ENCODE measurements around the gene RAB42.
"Not testable (repeated sequence)": the region's sequence is repeated elsewhere in the genome, so short reads cannot be mapped to it uniquely, and the experiment has no call there.

The RAB42 gene, protein sequence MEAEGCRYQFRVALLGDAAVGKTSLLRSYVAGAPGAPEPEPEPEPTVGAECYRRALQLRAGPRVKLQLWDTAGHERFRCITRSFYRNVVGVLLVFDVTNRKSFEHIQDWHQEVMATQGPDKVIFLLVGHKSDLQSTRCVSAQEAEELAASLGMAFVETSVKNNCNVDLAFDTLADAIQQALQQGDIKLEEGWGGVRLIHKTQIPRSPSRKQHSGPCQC

DNA sequence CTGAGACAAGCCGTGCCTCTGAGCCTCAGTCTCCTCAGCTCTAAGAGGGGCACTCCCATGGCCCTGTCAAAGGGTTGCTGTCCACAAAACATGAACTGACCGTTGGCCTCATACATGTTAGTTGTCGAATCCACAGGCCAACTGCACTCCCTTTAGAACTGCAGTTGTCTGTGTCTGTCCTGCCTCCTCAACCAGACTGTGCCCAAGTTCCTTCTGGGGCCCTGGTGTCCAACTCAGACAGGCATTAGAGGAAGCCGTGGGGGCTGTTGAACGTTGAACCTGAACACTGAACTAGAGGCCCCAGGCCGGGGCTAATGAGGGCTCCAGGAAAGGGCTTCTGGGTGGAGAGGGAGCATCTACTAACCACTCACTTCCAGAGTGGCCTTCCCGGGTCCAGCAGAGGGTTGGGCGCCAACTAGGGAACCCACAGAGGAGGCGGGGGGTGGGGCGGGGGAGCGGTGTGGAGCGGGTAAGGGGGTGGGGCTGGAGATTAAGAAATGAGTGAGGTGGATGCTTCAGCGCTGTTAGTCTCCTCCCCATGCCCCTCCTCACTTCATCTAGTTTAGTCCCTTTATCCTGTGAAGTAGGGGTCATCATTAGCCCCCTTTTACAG is at the start of gene RAB42:
Gene RAB42, plus strand, starts transcription at position 558 of the 613 bp plus-strand sequence. CDS start 247 bp downstream, outside the sequence.
- Mint-ChIP-seq H3K9me3 (no peaks in the 10 kb centered on the region), H3K4me1 (peaks cover 12% of the 10 kb centered on the region)

DNA sequence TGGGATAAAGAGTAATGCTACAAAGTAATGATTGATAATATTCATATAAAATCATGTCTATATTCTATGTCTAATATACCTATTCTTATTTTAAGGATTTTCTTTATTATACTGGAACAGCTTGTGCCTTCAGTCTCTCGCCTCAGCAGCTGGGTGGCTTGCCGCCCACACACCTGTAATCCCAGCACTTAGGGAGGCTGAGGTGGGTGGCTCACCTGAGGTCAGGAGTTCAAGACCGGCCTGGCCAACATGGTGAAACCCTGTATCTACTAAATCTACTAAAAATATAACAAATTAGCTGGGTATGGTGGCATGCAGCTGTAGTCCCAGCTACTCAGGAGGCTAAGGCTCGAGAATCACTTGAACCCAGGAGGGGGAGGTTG is 46.8 kb upstream of the RAB42 start:
- no peak for DNase-seq
- Mint-ChIP-seq H3K27me3 (no peaks in the 10 kb centered on the region), H3K4me3 (no peak overlapping the region), H3K4me1 (no peaks in the 10 kb centered on the region), H3K27ac (no peak overlapping the region), H3K9me3 (no peaks in the 10 kb centered on the region)
- ATAC-seq: no peak

More for the DNA sequence above, at the start of gene RAB42:
- H3K4me3 Mint-ChIP-seq: peak within 1 kb of the TSS; percentile 76 to 83
- ATAC-seq: peak; percentile 78
- H3K27me3 Mint-ChIP-seq: peaks cover 20% of the 10 kb centered on the region
- DNase-seq: no peak
- H3K27ac Mint-ChIP-seq: no peak within 1 kb of the TSS

DNA sequence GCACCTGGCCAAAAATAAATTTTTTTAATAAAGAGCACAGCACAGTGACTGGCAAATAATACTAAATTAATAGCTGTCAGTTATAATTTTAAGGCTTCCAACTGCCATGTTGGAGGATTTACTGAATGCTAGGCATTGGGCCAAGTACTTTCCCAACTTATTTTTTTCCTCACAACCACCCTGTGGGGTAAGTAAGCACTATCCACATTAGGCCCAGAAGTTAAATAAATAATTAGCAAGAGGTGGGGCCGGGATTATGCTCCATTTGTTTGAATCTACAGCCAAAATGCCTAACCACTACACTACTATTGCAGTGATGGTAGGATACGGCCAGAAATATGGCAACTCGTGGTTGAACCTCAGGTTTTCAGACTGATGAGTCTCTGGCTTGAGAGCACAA is 43.7 kb upstream of the RAB42 start:
- ATAC-seq (no peak), DNase-seq (no peak)
- no peaks in the 10 kb centered on the region for H3K27me3 Mint-ChIP-seq
- H3K4me1 Mint-ChIP-seq: peaks cover 7% of the 10 kb centered on the region
- no peaks in the 10 kb centered on the region for H3K9me3 Mint-ChIP-seq
- no peak overlapping the region for H3K27ac Mint-ChIP-seq
- H3K4me3 Mint-ChIP-seq: no peak overlapping the region

DNA sequence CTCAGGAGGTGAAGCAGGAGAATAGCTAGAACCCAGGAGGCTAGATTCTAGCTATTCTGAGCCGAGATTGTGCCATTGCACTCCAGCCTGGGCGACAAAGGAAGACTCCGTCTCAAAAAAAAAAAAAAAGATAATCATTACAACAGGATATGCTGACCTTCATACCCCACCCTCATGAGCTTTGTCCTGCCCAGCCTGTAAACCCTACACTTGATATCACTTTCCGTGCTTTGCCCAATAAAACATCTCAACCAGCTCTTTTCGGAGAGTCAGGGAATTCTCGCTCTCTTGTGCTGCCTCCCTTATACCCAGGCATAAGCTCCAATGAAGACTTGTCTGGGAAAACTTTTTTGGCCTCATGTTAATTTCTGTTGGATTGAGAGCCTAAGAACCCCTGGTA is 40.7 kb upstream of the RAB42 start:
- Mint-ChIP-seq H3K9me3 (no peaks in the 10 kb centered on the region), H3K27me3 (no peaks in the 10 kb centered on the region), H3K4me1 (peaks cover 27% of the 10 kb centered on the region), H3K4me3 (no peak overlapping the region), H3K27ac (no peak overlapping the region)
- DNase-seq (no peak), ATAC-seq (no peak)

DNA sequence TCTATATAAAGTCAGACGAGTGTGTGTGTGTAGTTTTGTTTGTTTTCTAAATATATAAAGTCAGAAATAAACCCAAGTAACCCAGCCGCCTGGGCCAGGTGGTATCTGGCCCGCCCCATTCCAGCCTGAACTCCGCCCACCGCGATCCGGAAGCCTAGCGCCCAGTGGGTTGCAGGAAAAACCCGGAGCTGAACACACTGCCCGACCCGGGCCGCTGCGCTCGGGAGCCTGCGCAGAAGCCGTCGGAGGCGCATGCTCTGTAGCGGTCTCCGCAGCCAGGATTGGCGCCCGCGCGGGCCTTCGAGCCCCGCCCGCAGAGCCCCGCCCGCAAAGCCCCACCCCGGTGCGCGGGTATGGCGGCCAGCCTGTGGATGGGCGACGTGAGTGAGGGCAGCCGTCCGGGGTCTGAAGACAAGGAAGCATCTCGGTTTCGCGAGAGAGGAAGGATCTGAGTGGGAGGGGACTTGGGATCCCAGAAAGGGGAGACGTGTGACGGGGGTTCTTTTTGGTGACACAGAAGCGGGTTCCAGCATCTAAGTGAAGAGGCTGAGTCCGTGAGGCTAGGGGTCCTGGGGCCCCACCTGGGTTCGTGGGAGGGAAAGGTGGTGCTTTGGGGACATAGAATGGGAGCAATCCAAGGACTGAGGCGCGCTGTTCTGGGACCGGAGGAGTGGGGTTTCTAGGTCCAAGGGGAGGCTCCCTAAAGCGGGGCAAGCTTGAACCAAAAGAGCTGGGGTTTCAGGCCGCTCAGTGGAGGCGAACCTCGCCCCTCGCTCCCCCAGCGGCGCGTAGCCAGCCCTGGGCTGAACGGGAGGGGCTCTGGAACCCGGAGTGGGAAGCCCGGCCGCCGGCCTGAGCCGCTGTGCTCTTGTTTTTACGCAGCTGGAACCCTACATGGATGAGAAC is 39.1 kb upstream of the RAB42 start, which contains the start of gene TRNAU1AP:
Gene TRNAU1AP, plus strand, starts transcription at position 328 of the 906 bp plus-strand sequence. Its CDS starts 26 bp downstream, at position 354.
- ATAC-seq: peak; percentile 95
- peak within 1 kb of the TSS; percentile 89 for H3K4me3 Mint-ChIP-seq
- peak; percentile 98 for DNase-seq
- no peaks in the 10 kb centered on the region for H3K27me3 Mint-ChIP-seq
- peak within 1 kb of the TSS; percentile 96 to 99 for H3K27ac Mint-ChIP-seq
- no peaks in the 10 kb centered on the region for H3K9me3 Mint-ChIP-seq
- peaks cover 27% of the 10 kb centered on the region for H3K4me1 Mint-ChIP-seq

DNA sequence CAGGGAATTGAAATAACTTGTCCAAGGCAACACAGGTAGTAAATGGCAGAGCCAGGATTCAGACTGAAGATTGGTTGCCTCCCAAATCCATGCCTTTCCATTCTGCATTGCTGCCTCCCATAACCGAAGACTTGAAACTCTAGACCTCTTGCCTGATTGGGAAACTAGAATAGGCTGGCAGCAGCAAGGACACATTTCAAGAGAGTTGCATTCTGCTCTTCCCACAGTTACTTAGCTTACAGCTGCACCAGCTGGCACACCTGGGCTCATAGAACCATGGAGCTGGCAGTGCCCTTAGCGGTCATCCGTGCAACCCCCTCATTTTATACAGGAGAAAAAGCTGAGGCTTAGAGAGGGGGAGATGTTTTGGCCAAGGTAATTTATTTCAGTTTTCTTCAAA is 31.2 kb upstream of the RAB42 start:
- no peaks in the 10 kb centered on the region for H3K9me3 Mint-ChIP-seq
- ATAC-seq: no peak
- no peaks in the 10 kb centered on the region for H3K4me1 Mint-ChIP-seq
- H3K4me3 Mint-ChIP-seq: no peak overlapping the region
- no peak for DNase-seq
- H3K27me3 Mint-ChIP-seq: no peaks in the 10 kb centered on the region
- no peak overlapping the region for H3K27ac Mint-ChIP-seq

DNA sequence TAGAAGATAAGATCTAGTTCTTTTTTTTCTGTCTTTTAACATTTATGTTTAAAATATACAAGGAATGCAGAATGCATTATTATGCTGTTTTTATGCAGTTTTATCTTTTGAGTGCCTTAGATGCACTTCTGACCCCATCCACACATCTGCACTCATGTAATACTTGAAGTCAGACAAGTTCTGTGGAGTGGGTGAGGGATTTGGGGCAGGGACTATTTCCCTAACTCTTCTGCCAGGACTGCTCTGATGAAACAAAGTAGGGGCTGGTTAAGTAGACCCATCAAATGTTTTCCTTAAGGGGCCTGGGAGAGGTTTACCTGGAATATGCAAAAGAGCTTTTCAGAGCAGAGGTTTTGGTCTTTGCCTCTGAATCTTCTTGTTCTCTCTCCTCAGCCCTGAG is 27.8 kb upstream of the RAB42 start:
- Mint-ChIP-seq H3K4me1 (no peaks in the 10 kb centered on the region), H3K27me3 (no peaks in the 10 kb centered on the region), H3K4me3 (no peak overlapping the region), H3K27ac (no peak overlapping the region), H3K9me3 (no peaks in the 10 kb centered on the region)
- DNase-seq: no peak
- no peak for ATAC-seq

DNA sequence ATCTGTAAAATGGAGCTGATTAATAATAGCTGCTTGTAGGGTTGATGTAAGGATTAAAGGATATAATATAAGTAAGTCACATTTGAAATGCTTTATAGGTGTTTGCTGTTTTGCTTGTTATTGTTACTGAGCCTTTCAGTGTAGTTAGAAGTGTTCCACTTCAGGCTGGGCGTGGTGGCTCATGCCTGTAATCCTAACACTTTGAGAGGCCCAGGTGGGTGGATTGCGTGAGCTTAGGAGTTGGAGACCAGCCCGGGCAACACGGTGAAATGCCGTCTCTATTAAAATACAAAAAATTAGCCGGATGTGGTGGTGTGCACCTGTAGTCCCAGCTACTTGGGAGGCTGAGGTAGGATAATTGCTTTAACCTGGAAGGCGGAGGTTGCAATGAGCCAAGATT is 27.0 kb upstream of the RAB42 start:
- Mint-ChIP-seq H3K4me3 (no peak overlapping the region), H3K27ac (peak overlapping the region in 1 of 2 donors; percentile 4), H3K27me3 (no peaks in the 10 kb centered on the region), H3K9me3 (no peaks in the 10 kb centered on the region), H3K4me1 (no peaks in the 10 kb centered on the region)
- DNase-seq: no peak
- ATAC-seq: no peak

DNA sequence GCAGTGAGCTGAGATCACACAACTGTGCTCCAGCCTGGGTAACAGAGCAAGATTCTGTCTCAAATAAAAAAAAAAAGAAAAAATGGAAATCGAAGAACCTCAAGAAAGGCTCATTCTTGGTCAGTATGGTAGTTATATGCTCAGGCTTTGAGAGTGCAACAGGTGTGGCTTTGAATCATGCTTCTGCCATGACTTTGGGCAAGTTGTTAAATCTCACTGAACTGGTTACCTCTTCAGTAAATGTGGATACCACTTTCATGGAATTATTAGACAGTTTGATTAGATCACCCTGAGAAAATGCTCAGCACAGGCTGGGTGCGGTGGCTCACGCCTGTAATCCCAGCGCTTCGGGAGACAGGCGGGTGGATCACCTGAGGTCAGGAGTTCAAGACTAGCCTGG is 26.3 kb upstream of the RAB42 start:
- Mint-ChIP-seq H3K4me1 (no peaks in the 10 kb centered on the region), H3K4me3 (no peak overlapping the region), H3K27me3 (no peaks in the 10 kb centered on the region), H3K9me3 (no peaks in the 10 kb centered on the region), H3K27ac (peak overlapping the region in 1 of 2 donors; percentile 27)
- ATAC-seq (no peak), DNase-seq (no peak)

DNA sequence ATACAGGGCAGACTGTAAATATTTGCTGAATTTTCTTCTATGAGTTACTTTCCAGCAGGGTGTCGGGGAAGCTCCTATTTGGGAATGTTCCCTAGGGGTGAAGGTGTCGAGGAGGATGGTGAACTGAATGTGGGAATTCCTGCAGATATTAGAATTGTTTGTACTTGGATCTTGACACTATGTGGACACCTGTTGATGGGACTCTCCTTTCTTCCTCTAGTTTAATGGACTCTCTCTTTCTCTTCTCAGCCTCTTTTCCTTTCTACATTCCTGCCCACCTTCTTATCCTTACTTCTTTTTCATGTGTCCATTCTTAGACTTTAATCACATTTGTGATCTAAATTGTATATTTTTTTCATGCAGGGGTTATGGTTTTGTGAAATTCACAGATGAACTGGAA is 25.1 kb upstream of the RAB42 start:
- H3K27me3 Mint-ChIP-seq: no peaks in the 10 kb centered on the region
- H3K27ac Mint-ChIP-seq: no peak overlapping the region
- H3K9me3 Mint-ChIP-seq: no peaks in the 10 kb centered on the region
- H3K4me3 Mint-ChIP-seq: no peak overlapping the region
- DNase-seq (no peak), ATAC-seq (no peak)
- H3K4me1 Mint-ChIP-seq: no peaks in the 10 kb centered on the region

DNA sequence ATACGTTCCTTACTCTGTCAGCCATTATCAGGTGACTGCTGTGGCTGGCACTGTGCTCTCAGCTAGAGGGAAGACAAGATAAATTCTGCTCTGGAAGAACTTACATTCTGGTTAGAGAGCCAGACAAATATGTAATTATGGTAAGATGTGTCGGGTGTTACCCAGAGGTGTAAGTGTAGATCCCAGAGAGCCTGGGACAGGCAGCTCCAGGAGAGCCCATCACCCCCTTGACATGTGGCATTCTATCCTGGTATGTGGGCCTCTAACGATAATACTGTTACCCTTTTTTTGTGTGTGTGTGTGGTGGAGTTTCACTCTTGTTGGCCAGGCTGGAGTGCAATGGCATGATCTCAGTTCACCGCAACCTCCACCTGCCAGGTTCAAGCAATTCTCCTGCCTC is 20.2 kb upstream of the RAB42 start:
- no peak for ATAC-seq
- H3K4me3 Mint-ChIP-seq: no peak overlapping the region
- no peaks in the 10 kb centered on the region for H3K9me3 Mint-ChIP-seq
- DNase-seq: no peak
- peak overlapping the region in 1 of 2 donors; percentile 72 for H3K27ac Mint-ChIP-seq
- no peaks in the 10 kb centered on the region for H3K27me3 Mint-ChIP-seq
- H3K4me1 Mint-ChIP-seq: peaks cover 2% of the 10 kb centered on the region

DNA sequence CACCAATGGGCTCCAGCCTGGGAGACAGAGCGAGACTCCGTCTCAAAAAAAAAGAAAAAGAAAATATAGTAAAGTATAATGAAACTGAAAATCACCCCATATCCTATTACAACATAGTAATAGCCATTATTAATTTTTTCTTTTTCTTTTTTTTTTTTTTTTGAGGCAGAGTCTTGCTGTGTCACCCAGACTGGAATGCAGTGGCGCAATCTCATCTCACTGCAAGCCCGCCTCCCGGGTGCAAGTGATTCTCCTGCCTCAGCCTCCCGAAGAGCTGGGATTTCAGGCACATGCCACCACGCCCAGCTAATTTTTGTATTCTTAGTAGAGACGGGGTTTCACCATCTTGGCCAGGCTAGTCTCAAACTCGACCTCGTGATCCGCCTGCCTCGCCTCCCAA is 19.2 kb upstream of the RAB42 start:
- not testable (repeated sequence) for H3K27ac Mint-ChIP-seq, H3K27me3 Mint-ChIP-seq, DNase-seq, H3K9me3 Mint-ChIP-seq, H3K4me3 Mint-ChIP-seq, ATAC-seq
- peaks cover 11% of the 10 kb centered on the region for H3K4me1 Mint-ChIP-seq

DNA sequence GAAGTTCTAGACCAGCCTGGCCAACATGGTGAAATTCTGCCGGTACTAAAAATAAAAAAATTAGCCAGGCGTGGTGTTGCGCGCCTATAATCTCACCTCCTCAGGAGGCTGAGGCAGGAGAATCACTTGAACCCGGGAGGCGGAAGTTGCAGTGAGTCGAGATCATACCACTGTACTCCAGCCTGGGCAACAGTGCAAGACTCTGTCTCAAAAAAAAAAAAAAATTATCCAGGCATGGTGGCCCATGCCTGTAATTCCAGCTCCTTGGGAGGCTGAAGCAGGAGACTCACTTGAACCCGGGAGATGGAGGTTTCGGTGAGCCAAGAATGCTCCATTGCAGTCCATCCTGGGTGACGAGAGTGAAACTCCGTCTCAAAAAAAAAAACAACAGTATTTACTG is 18.5 kb upstream of the RAB42 start:
- ATAC-seq (no peak), DNase-seq (no peak)
- Mint-ChIP-seq H3K27ac (no peak overlapping the region), H3K4me3 (no peak overlapping the region), H3K27me3 (no peaks in the 10 kb centered on the region), H3K9me3 (no peaks in the 10 kb centered on the region), H3K4me1 (peaks cover 18% of the 10 kb centered on the region)

DNA sequence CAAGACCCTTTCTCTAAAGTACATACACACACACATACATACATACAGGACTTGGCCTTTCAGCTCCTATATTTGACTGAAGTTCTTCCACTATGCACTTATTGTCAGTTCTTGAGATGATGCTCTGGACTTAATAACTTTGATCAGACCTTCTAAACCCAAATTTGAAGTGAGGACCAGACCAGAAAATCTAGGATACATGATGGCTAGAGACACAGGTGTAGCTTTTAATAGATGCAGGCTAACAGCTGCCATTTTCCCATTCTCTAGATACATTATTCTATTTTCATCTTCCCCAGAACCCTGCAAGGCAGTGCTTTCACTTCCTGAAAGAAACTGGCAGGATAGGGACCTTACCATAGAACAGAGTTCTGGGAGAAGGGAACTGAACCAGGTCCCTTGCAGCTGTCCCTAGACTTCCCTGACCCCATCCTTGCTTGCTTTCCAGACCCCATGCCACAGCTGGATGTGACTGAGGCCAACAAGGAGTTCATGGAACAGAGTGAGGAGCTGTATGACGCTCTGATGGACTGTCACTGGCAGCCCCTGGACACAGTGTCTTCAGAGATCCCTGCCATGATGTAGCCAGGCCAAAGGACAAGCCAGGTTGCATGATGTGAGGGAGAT is 14.9 kb upstream of the RAB42 start:
- ATAC-seq (no peak), DNase-seq (no peak)
- no peak overlapping the region for H3K4me3 Mint-ChIP-seq
- H3K27ac Mint-ChIP-seq: peak overlapping the region; percentile 48 to 57
- no peaks in the 10 kb centered on the region for H3K9me3 Mint-ChIP-seq
- no peaks in the 10 kb centered on the region for H3K27me3 Mint-ChIP-seq
- H3K4me1 Mint-ChIP-seq: peaks cover 43% of the 10 kb centered on the region

DNA sequence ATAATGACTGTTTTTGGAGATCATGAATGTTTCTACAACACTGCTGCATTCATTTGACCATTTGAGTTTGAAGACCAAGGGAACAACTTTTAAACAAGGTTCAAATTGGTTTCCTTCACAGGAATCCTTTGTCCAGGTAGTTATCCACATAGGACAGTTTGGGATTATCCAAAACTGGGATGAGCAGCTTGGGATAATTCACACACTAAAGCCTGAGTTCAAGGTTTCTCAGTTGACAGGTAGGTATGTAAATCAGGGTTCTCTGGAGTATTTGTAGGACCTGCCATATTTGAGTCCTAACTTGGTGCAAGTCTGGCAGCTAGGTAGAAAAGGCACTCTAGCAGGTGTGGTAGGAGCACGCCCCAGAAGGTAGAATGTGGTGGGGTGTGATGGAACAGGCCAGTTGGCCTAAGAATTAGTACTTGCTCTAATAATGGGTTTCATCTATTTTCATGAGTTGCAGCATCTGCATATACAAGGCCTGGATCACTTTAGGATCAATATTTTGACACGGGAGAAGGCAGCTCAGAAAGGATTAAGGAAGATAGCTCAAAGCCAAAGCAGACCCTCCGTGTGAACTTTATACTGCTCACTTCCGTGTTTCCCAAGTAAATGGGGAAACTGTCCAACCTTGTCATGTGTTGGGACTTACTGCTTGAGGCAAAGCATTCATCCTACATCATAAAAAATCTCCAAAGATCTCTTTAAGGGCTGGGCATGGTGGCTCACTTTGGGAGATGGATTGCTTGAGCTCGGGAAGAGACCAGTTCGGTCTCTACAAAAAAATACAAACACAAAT is 14.1 kb upstream of the RAB42 start:
- no peaks in the 10 kb centered on the region for H3K27me3 Mint-ChIP-seq

More for the DNA sequence above, 14.1 kb upstream of the RAB42 start:
- ATAC-seq: no peak
- no peak for DNase-seq
- H3K9me3 Mint-ChIP-seq: no peaks in the 10 kb centered on the region
- peaks cover 47% of the 10 kb centered on the region for H3K4me1 Mint-ChIP-seq
- H3K27ac Mint-ChIP-seq: peak overlapping the region; percentile 48 to 57
- H3K4me3 Mint-ChIP-seq: peak overlapping the region in 1 of 2 donors; percentile 18
